HG03342 (cell line): ENCODE data around the gene CD109.
"Not testable (repeated sequence)": the region's sequence is repeated elsewhere in the genome, so short reads cannot be mapped to it uniquely, and the experiment has no call there.

Experiments used
- ATAC-seq: cut with Tn5 transposase; IDR thresholded peaks from one replicate; pipeline ENCODE4 v1.9.1; 2021; ENCODE audit warnings: mild to moderate bottlenecking, moderate library complexity; ENCODE audit not compliant: unreplicated experiment

CD109 gene

DNA sequence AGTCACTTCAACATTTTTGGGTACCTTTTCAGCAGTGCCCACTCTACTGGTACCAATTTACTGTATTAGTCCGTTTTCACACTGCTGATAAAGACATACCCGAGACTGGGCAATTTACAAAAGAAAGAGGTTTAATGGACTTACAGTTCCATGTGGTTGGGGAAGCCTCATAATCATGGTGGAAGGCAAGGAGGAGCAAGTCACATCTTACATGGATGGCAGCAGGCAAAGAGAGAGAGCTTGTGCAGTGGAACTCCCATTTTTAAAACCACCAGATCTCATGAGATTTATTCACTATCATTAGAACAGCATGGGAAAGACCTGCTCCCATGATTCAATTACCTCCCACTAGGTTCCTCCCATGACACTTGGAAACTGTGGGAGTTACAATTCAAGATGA, 12.4 kb upstream of the CD109 start:
- ATAC-seq = not testable (repeated sequence)

DNA sequence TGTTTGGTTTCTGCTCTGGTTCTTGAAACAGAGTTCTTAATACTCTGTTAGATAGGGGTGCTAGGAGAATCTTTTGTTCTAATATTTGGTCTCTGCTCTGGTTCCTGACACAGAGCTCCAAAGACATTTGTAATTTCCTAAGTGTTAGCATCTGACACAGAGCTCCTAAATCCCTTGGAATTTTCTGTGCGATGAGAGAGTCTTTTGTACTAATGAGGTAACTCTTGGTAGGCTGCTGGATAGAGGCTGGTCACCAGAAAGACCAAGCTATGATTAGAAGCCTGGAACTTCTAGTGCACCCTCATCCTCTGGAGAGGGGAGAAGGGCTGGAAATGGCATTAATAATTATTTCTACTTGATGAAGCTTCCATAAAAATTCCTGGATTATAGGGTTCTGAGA, 7.7 kb upstream of the CD109 start:
- no peak for ATAC-seq

GRCh38 chr6:73690056-73690455, 5.9 kb upstream of the CD109 start:
- no peak for ATAC-seq

- no peak for ATAC-seq
Observed at GRCh38 chr6:73691512-73691911, 4.5 kb upstream of the CD109 start.

DNA sequence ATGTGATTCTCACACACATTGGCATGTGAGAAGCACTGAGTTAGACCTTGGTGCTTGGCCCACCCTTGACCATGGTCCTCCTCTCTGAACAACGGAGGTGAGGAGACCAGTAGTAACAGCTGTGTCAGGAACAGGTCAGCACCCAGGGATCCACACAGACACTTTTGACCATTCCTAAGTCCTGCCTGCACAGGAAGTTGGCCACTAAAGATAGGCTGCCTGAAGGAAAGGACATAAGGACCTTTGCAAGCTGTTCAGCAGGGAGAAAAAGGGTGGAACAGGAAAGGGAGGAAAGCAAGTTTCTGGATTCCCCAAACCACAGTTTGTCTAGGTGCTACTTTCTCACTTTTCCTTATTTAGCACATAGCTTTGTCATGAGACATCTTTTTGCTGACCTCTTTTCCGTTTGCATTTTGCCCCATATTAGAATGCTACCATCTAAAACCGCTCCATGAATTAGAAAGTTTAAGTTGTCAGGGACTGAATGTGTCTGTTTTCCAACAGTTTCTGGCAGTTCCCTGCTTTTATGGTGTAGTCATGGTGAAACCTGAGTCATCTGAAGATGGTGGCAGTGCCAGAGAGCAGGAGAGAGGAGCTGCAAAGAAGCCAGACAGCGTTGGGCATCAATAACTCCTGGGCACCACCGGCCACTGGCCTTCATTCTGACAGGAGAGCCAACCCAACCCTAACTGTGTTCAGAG, 1.1 kb upstream of the CD109 start:
- no peak for ATAC-seq

GRCh38 chr6:73696966-73697655, 1.1 kb downstream of the CD109 start:
- no peak for ATAC-seq

DNA sequence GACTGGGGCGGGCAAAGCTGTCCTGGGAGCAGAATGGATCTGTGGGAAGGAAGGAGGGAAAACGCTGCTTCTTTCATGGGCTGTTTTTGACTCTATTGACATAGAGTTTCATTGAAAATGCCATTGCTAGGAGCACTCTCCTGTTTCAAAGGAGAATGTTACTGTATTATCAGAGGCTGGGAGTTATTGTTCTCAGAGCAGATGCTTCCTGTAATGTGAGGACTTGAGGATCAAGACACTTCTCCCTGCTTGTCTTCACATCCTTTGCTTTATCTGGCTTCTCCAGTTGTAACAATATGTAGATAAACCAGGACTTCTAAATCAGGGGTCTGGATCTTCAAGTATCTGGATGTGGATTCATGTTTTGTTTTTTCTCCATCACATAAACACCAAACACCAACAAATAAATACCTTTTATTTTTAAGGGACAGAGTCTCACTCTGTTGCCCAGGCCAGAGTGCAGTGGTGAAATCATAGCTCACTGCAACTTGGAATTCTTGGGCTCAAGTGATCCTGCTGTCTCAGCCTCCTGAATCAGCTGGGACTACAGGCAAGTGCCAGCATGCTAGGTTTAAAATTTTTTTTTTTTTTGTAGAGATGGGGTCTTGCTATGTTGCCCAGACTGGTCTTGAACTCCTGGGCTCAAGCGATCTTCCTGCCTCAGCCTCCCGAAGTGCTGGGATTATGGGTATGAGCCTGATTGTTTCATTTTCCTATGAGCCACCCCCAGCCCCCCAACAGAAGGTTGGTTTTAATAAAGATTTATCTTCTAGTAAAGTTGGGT, 3.9 kb downstream of the CD109 start:
- ATAC-seq = no peak

DNA sequence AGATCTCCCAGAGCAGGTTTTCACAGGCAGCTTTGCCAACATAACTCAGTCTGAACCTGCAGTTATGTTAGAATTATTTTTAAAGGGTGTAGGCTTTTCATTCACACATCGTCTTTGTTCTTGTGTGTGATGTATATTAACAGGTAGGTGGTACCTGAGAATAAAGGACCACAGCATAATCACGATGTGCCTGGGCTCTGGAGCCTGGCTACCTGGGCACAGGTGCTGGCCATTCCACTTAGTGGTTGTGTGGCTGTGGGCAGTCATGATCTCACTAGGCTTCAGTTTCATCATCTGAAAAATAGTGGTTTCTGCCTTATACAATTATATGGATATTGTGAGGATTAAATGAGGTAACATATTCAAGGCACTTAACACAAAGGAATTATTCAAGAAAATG, 6.4 kb downstream of the CD109 start:
- ATAC-seq = no peak

DNA sequence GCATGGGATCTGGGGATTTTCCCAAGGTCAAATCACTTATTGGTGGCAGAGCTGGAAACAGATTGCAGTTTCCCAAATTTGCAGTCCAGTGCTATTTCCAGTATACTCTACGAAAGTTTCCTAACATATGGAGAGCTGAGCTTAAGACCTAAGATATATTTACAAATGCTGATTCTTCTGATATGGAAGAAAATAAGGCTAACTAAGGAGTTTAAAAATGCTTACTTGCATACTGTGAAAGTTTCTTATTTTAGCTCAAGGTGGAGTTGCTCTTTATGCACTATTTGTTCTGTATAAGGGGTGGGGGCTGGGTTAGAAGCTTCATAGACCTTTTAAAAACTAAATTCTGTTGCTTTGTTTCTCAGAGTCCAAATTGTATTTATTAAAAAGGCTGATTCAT, 7.5 kb downstream of the CD109 start:
- no peak for ATAC-seq

DNA sequence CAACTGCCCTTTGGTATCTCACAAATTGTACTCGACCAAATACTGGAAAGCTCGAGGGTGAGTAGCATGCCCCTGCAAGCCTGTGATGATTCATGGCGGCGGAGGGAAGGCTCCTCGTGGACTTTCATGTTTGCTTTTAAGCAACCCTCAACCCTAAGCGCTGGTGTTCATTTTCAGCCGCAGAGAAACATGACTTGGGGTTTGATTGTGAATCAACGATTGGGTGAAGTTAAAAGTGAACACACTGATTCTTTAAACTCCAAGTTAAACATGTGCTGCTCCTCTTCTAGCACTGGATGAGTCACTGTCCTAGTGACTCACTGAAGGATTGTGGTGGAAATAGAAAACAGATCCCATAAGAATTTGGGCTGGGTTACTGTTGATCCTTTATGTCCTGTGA, 8.3 kb downstream of the CD109 start:
- no peak for ATAC-seq

- no peak for ATAC-seq
Observed at GRCh38 chr6:73704798-73705197, 8.8 kb downstream of the CD109 start.

- no peak for ATAC-seq
Observed at GRCh38 chr6:73706971-73707370, 11.0 kb downstream of the CD109 start.

- ATAC-seq = no peak
Observed at GRCh38 chr6:73710470-73710869, 14.5 kb downstream of the CD109 start.

DNA sequence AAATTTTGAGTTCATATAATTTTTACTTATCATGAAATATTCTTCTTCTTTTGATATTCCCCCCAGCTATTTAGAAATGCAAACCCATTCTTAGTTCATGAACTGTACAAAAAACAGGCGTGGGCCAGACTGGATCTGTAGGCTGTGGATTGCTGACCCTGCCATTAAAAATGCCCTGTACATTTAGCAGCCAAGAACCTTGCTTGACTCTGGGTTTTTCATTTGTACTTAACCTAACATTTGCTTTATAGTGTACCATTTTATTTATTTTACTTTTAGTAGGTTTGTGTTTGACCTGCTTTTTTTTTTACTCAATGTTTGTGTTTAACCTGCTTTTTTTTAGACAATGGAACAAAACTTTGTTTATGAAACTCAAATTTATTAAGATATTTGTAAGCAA, 14.9 kb downstream of the CD109 start:
- ATAC-seq = no peak

DNA sequence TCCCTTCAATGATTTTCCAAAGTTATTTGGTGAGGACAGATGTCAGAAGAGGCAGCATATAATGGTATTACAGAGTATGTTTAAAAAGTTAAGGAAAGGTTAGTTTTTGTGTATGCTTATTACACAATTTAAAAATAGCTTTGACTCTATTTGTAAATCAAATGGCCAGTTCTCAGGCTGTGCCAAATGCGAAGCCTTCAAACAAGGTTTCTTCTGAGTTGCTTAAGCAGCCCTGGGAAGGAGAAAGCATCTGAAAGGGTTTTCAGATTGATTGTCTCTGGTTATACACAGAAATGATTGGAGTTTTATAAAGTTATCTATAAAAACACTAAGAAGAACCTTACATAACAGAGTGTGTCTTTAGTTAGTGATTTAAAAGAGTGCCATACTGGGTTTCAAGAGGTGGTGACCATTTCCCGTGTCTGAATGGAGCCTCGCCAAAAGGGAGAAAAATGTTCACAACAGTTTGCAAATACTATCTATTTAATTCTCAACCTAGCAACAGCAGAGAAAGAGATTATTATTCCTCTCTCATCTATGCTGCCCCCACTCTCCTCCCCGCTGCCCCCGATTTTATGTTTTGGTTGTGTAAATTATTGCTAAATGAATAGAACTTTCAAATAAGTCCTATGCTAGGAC, 16.7 kb downstream of the CD109 start:
- ATAC-seq = no peak

DNA sequence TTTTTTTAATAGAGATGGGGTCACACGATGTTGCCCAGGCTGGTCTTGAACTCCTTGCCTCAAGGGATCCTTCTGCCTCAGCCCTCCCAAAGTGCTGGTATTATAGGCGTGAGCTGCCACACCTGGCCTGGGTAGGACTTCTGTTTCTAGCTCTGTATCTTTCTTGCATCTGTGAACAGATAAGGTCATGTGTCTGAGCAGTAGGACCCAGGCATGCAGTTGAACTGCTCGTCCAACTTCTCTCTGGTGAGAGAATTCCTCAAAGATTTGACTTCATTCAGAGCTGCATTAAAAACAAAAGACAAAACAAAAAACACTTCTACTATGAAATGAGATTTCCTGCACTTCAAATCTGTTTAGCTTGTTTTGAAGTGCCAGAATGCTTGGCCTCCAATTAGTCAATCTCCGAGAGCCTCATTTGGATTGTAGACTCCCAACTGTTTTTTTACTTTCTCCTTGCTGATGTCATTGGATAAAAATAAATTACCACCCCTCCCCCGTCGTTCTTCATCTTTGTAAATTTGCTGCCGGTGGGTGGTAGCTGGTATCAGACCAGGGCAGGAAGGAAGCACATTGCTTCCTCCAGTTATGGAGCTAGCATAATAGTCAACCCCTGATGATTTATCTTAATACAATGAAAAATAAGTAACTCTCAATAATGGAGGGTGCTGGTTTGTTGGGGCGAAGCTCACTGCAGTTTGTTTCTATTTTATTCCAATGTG, 17.6 kb downstream of the CD109 start:
- no peak for ATAC-seq

- not testable (repeated sequence) for ATAC-seq
Observed at GRCh38 chr6:73715111-73715508, 19.1 kb downstream of the CD109 start.

DNA sequence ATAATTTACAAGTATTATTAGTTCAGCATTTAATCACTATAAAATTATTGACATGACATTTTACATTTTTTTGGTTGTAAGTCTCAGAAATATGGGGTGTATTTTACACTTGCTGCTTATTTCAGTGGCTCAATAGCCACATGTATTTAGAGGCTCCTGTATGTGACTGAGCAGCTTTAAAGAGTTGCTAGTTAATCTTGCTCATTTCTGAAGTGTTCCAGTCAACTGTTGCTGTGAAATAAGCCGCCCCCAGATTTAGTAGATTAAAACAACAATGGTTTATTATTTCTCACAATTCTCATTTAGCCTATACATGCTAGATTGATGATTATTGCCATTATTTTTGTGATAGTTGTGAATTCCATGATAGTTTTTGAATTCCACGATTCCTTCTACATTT, 23.0 kb downstream of the CD109 start:
- no peak for ATAC-seq

- peak; percentile 61 for ATAC-seq
Observed at GRCh38 chr6:73722318-73723060, 26.5 kb downstream of the CD109 start.

- not testable (repeated sequence) for ATAC-seq
Observed at GRCh38 chr6:73723480-73723879, 27.5 kb downstream of the CD109 start.
